ENCODE results near the gene RELN.

Gene RELN

GRCh38 chr7:103983201-103983977 is 6.1 kb downstream of the RELN start:
- Histone ChIP-seq H3K9me3 (ENCODE audit: control insufficient read depth, insufficient read depth, low read length) (no peaks in the 10 kb centered on the region), H3K36me3 (ENCODE audit: insufficient read depth, low read length) (no peaks in the 10 kb centered on the region), H3K4me1 (ENCODE audit: insufficient read depth, low read length) (no peaks in the 10 kb centered on the region), H3K9ac (ENCODE audit: low read depth, low read length) (no peak overlapping the region)

- no peak overlapping the region for H3K9ac ChIP-seq (ENCODE audit: low read depth, low read length)
- no peaks in the 10 kb centered on the region for H3K9me3 ChIP-seq (ENCODE audit: control insufficient read depth, insufficient read depth, low read length)
- no peaks in the 10 kb centered on the region for H3K36me3 ChIP-seq (ENCODE audit: insufficient read depth, low read length)
- no peaks in the 10 kb centered on the region for H3K4me1 ChIP-seq (ENCODE audit: insufficient read depth, low read length)
These were observed 8.4 kb downstream of the RELN start for GRCh38 chr7:103981003-103981423.

- H3K9ac ChIP-seq (ENCODE audit: low read depth, low read length), result no peak overlapping the region
- no peaks in the 10 kb centered on the region for H3K4me1 ChIP-seq (ENCODE audit: insufficient read depth, low read length)
- H3K36me3 ChIP-seq (ENCODE audit: insufficient read depth, low read length), result no peaks in the 10 kb centered on the region
These were observed 16.6 kb downstream of the RELN start for GRCh38 chr7:103972779-103973434.

GRCh38 chr7:103967401-103967800 is 22.1 kb downstream of the RELN start:
- Histone ChIP-seq H3K36me3 (ENCODE audit: insufficient read depth, low read length) (no peaks in the 10 kb centered on the region), H3K9me3 (ENCODE audit: control insufficient read depth, insufficient read depth, low read length) (no peaks in the 10 kb centered on the region), H3K9ac (ENCODE audit: low read depth, low read length) (no peak overlapping the region), H3K4me1 (ENCODE audit: insufficient read depth, low read length) (no peaks in the 10 kb centered on the region)

More at GRCh38 chr7:103972779-103973434, 16.6 kb downstream of the RELN start:
- H3K9me3 ChIP-seq (ENCODE audit: control insufficient read depth, insufficient read depth, low read length), result no peaks in the 10 kb centered on the region

- H3K9me3 ChIP-seq (ENCODE audit: control insufficient read depth, insufficient read depth, low read length), result no peaks in the 10 kb centered on the region
- H3K9ac ChIP-seq (ENCODE audit: low read depth, low read length), result no peak overlapping the region
- no peaks in the 10 kb centered on the region for H3K36me3 ChIP-seq (ENCODE audit: insufficient read depth, low read length)
- H3K4me1 ChIP-seq (ENCODE audit: insufficient read depth, low read length), result no peaks in the 10 kb centered on the region
These were observed 22.7 kb downstream of the RELN start for GRCh38 chr7:103966593-103967277.

- Histone ChIP-seq H3K36me3 (ENCODE audit: insufficient read depth, low read length) (no peaks in the 10 kb centered on the region), H3K9me3 (ENCODE audit: control insufficient read depth, insufficient read depth, low read length) (no peaks in the 10 kb centered on the region), H3K9ac (ENCODE audit: low read depth, low read length) (no peak overlapping the region), H3K4me1 (ENCODE audit: insufficient read depth, low read length) (no peaks in the 10 kb centered on the region)
These were observed 25.2 kb downstream of the RELN start for GRCh38 chr7:103964269-103964668.

- H3K4me1 ChIP-seq (ENCODE audit: insufficient read depth, low read length), result no peaks in the 10 kb centered on the region
- H3K9ac ChIP-seq (ENCODE audit: low read depth, low read length), result no peak overlapping the region
- H3K9me3 ChIP-seq (ENCODE audit: control insufficient read depth, insufficient read depth, low read length), result no peaks in the 10 kb centered on the region
- no peaks in the 10 kb centered on the region for H3K36me3 ChIP-seq (ENCODE audit: insufficient read depth, low read length)
These were observed 27.4 kb downstream of the RELN start for GRCh38 chr7:103962070-103962469.

- Histone ChIP-seq H3K4me1 (ENCODE audit: insufficient read depth, low read length) (no peaks in the 10 kb centered on the region), H3K36me3 (ENCODE audit: insufficient read depth, low read length) (no peaks in the 10 kb centered on the region), H3K9me3 (ENCODE audit: control insufficient read depth, insufficient read depth, low read length) (no peaks in the 10 kb centered on the region), H3K9ac (ENCODE audit: low read depth, low read length) (no peak overlapping the region)
These were observed 31.1 kb downstream of the RELN start for GRCh38 chr7:103958284-103958818.

GRCh38 chr7:103955985-103956384 is 33.5 kb downstream of the RELN start:
- Histone ChIP-seq H3K9ac (ENCODE audit: low read depth, low read length) (no peak overlapping the region), H3K9me3 (ENCODE audit: control insufficient read depth, insufficient read depth, low read length) (no peaks in the 10 kb centered on the region), H3K4me1 (ENCODE audit: insufficient read depth, low read length) (no peaks in the 10 kb centered on the region), H3K36me3 (ENCODE audit: insufficient read depth, low read length) (no peaks in the 10 kb centered on the region)

- H3K9ac ChIP-seq (ENCODE audit: low read depth, low read length), result no peak overlapping the region
- no peaks in the 10 kb centered on the region for H3K36me3 ChIP-seq (ENCODE audit: insufficient read depth, low read length)
- no peaks in the 10 kb centered on the region for H3K9me3 ChIP-seq (ENCODE audit: control insufficient read depth, insufficient read depth, low read length)
- no peaks in the 10 kb centered on the region for H3K4me1 ChIP-seq (ENCODE audit: insufficient read depth, low read length)
These were observed 37.0 kb downstream of the RELN start for GRCh38 chr7:103952408-103952807.

- Histone ChIP-seq H3K4me1 (ENCODE audit: insufficient read depth, low read length) (no peaks in the 10 kb centered on the region), H3K9me3 (ENCODE audit: control insufficient read depth, insufficient read depth, low read length) (no peaks in the 10 kb centered on the region), H3K36me3 (ENCODE audit: insufficient read depth, low read length) (no peaks in the 10 kb centered on the region), H3K9ac (ENCODE audit: low read depth, low read length) (no peak overlapping the region)
These were observed 38.1 kb downstream of the RELN start for GRCh38 chr7:103951311-103951710.

- H3K9ac ChIP-seq (ENCODE audit: low read depth, low read length), result no peak overlapping the region
- no peaks in the 10 kb centered on the region for H3K9me3 ChIP-seq (ENCODE audit: control insufficient read depth, insufficient read depth, low read length)
- H3K4me1 ChIP-seq (ENCODE audit: insufficient read depth, low read length), result no peaks in the 10 kb centered on the region
- H3K36me3 ChIP-seq (ENCODE audit: insufficient read depth, low read length), result no peaks in the 10 kb centered on the region
These were observed 40.1 kb downstream of the RELN start for GRCh38 chr7:103949374-103949773.

GRCh38 chr7:103947026-103947655 is 42.3 kb downstream of the RELN start:
- H3K4me1 ChIP-seq (ENCODE audit: insufficient read depth, low read length), result no peaks in the 10 kb centered on the region
- H3K36me3 ChIP-seq (ENCODE audit: insufficient read depth, low read length), result no peaks in the 10 kb centered on the region
- no peak overlapping the region for H3K9ac ChIP-seq (ENCODE audit: low read depth, low read length)
- H3K9me3 ChIP-seq (ENCODE audit: control insufficient read depth, insufficient read depth, low read length), result no peaks in the 10 kb centered on the region

- Histone ChIP-seq H3K4me1 (ENCODE audit: insufficient read depth, low read length) (no peaks in the 10 kb centered on the region), H3K9ac (ENCODE audit: low read depth, low read length) (no peak overlapping the region), H3K36me3 (ENCODE audit: insufficient read depth, low read length) (no peaks in the 10 kb centered on the region), H3K9me3 (ENCODE audit: control insufficient read depth, insufficient read depth, low read length) (no peaks in the 10 kb centered on the region)
These were observed 45.1 kb downstream of the RELN start for GRCh38 chr7:103944230-103944900.

All from ES-I3 (cell line).